Hepatocyte (in vitro differentiated cells): Measurements from ENCODE around the gene SCFD2. TPM values are rescaled to one million over a fixed set of nuclear protein-coding genes. Genes with fewer than 3 reads are reported as not detected.
"Not testable (repeated sequence)": the region's sequence is repeated elsewhere in the genome, so short reads cannot be mapped to it uniquely, and the experiment has no call there.

Experiments used
- DNase-seq: peaks from one replicate; pipeline ENCODE4 v3.0.0-alpha.2; 2016; ENCODE audit warnings: low spot score
- H2AFZ ChIP-seq: fragments of 200-600 bp; sonication (generic); 2 replicates; pipeline ENCODE4 v1.6.0; 2016; ENCODE audit warnings: antibody characterized with exemption, mild to moderate bottlenecking
- H3K27ac ChIP-seq: fragments of 200-600 bp; sonication (generic); 2 replicates; pipeline ENCODE4 v1.5.1; 2016; ENCODE audit warnings: mild to moderate bottlenecking
- H3K27me3 ChIP-seq: fragments of 200-600 bp; sonication (generic); 2 replicates; pipeline ENCODE4 v1.6.1; 2016
- H3K36me3 ChIP-seq: fragments of 200-600 bp; sonication (generic); replicated peaks from 2 replicates; pipeline ENCODE4 v1.5.1; 2016; ENCODE audit warnings: low read depth; ENCODE audit not compliant: insufficient read depth
- H3K4me1 ChIP-seq: fragments of 200-600 bp; sonication (generic); 2 replicates; pipeline ENCODE4 v1.5.1; 2016; ENCODE audit warnings: mild to moderate bottlenecking, moderate library complexity; ENCODE audit not compliant: insufficient read depth
- H3K4me2 ChIP-seq: fragments of 200-600 bp; sonication (generic); 2 replicates; pipeline ENCODE4 v1.6.0; 2016
- H3K4me3 ChIP-seq: fragments of 200-600 bp; sonication (generic); 2 replicates; pipeline ENCODE4 v1.5.1; 2016; ENCODE audit warnings: mild to moderate bottlenecking
- H3K79me2 ChIP-seq: fragments of 200-600 bp; sonication (generic); 2 replicates; pipeline ENCODE4 v1.6.0; 2017; ENCODE audit warnings: mild to moderate bottlenecking
- H3K9me2 ChIP-seq: fragments of 200-600 bp; sonication (generic); replicated peaks from 2 replicates; pipeline ENCODE4 v1.6.0; 2017; ENCODE audit warnings: mild to moderate bottlenecking; ENCODE audit not compliant: insufficient read depth
- H3K9me3 ChIP-seq: fragments of 200-600 bp; sonication (generic); 2 replicates; pipeline ENCODE4 v1.5.1; 2016; ENCODE audit warnings: low read depth, mild to moderate bottlenecking
- H4K20me1 ChIP-seq: fragments of 200-600 bp; sonication (generic); 2 replicates; pipeline ENCODE4 v1.6.0; 2016; ENCODE audit warnings: mild to moderate bottlenecking; ENCODE audit not compliant: insufficient read depth, poor library complexity, severe bottlenecking
- EZH2 ChIP-seq: fragments of 200-600 bp; sonication (generic); IDR thresholded peaks from 2 replicates; pipeline ENCODE4 v1.6.1; 2016; ENCODE audit warnings: antibody characterized with exemption, mild to moderate bottlenecking, borderline replicate concordance
- EZH2phosphoT487 ChIP-seq: fragments of 200-600 bp; sonication (generic); IDR thresholded peaks from one replicate; pipeline ENCODE4 v1.6.1; 2018; ENCODE audit warnings: antibody characterized with exemption, mild to moderate bottlenecking, low read depth, moderate library complexity; ENCODE audit not compliant: unreplicated experiment, severe bottlenecking
- WGBS: methylation state at CpG from one replicate; pipeline ENCODE4 v1.1.6; 2016; ENCODE audit warnings: low lambda C conversion rate; ENCODE audit errors: missing lambda C conversion rate; 5-methylcytosine and 5-hydroxymethylcytosine counted together
- polyA plus RNA-seq: library from polyadenylated mRNA; unstranded; fragments of >200 nt; fragmentation: Nextera tagmentation; extraction: Ambion mirVana; gene quantifications from 2 replicates; pipeline ENCODE4 v1.2.1, GENCODE V29; 2016
- total RNA-seq: library from RNA; depleted of rRNA; stranded (reverse); fragments of >200 nt; gene quantifications from 2 replicates; pipeline ENCODE4 v1.2.3, GENCODE V29; 2014
- TF ChIP-seq, protein P1 (sequence below): fragments of 200-600 bp; sonication (generic); IDR thresholded peaks from 2 replicates; pipeline ENCODE4 v1.5.1; 2016; ENCODE audit warnings: antibody characterized with exemption, mild to moderate bottlenecking; ENCODE audit not compliant: poor library complexity

Gene SCFD2
- total and polyA plus RNA-seq, 2 experiments from 2014 or later: 8.4 to 15.7 TPM

DNA sequence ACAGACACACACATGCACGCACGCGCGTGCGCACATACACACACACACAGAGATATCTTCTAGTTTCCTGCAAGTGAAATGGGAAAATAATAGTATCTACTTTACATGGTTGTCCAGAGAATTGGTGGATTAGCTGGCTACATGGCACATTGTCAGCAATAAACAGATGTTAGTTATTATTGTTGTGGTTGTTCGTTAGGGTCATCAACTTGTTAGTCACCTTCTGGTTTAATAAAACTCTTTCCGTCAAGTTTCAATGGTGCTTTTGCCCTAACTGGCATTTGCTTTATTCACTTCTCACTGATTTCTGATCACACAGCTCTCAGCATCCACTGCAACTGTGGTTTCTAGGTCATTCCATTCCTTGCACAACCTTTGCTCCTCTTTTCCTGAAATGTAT lies 529.2 kb downstream of the SCFD2 start:
- no peak for DNase-seq
- 92% methylated on average over 7 of the region's 7 CpGs for WGBS
- Histone ChIP-seq H3K27me3 (no peaks in the 10 kb centered on the region), H3K4me2 (no peak overlapping the region), H3K4me3 (no peak overlapping the region), H3K27ac (no peak overlapping the region), H3K9me2 (no peaks in the 10 kb centered on the region), H3K9me3 (no peaks in the 10 kb centered on the region), H2AFZ (no peak overlapping the region), H3K79me2 (no peaks in the 10 kb centered on the region), H3K4me1 (peaks cover 8% of the 10 kb centered on the region), H4K20me1 (no peaks in the 10 kb centered on the region), H3K36me3 (no peaks in the 10 kb centered on the region)
- no peak for TF ChIP-seq EZH2
- no peak for TF ChIP-seq EZH2phosphoT487
- TF ChIP-seq, protein P1, sequence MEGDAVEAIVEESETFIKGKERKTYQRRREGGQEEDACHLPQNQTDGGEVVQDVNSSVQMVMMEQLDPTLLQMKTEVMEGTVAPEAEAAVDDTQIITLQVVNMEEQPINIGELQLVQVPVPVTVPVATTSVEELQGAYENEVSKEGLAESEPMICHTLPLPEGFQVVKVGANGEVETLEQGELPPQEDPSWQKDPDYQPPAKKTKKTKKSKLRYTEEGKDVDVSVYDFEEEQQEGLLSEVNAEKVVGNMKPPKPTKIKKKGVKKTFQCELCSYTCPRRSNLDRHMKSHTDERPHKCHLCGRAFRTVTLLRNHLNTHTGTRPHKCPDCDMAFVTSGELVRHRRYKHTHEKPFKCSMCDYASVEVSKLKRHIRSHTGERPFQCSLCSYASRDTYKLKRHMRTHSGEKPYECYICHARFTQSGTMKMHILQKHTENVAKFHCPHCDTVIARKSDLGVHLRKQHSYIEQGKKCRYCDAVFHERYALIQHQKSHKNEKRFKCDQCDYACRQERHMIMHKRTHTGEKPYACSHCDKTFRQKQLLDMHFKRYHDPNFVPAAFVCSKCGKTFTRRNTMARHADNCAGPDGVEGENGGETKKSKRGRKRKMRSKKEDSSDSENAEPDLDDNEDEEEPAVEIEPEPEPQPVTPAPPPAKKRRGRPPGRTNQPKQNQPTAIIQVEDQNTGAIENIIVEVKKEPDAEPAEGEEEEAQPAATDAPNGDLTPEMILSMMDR: no peak

DNA sequence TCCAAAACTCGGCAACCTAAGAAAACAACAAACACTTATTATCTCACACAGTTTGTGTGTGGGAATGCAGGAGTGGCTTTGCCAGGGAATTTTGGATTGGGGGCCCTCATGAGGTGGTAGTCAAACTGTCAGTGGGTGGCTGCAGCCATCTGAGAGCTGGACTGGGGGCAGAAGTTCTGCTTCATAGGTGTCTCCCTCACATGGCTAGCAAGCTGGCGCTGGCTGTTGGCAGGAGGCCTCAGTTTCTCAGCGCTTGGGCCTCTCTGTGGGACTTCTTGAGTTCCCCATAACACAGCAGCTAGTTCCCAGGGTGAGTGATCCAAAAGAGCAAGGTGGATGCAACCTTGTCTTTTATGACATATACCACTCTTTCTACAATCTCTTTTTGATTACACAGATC lies 529.7 kb downstream of the SCFD2 start:
- Histone ChIP-seq H4K20me1 (no peaks in the 10 kb centered on the region), H3K9me2 (no peaks in the 10 kb centered on the region), H3K4me1 (peaks cover 7% of the 10 kb centered on the region), H3K27ac (no peak overlapping the region), H3K79me2 (no peaks in the 10 kb centered on the region), H3K4me3 (no peak overlapping the region), H3K9me3 (no peaks in the 10 kb centered on the region), H3K27me3 (no peaks in the 10 kb centered on the region), H3K4me2 (no peak overlapping the region), H2AFZ (no peak overlapping the region), H3K36me3 (no peaks in the 10 kb centered on the region)
- no peak for DNase-seq
- TF ChIP-seq EZH2phosphoT487: no peak
- TF ChIP-seq, protein P1: no peak
- no peak for TF ChIP-seq EZH2
- WGBS: 95% methylated on average over 3 of the region's 3 CpGs

DNA sequence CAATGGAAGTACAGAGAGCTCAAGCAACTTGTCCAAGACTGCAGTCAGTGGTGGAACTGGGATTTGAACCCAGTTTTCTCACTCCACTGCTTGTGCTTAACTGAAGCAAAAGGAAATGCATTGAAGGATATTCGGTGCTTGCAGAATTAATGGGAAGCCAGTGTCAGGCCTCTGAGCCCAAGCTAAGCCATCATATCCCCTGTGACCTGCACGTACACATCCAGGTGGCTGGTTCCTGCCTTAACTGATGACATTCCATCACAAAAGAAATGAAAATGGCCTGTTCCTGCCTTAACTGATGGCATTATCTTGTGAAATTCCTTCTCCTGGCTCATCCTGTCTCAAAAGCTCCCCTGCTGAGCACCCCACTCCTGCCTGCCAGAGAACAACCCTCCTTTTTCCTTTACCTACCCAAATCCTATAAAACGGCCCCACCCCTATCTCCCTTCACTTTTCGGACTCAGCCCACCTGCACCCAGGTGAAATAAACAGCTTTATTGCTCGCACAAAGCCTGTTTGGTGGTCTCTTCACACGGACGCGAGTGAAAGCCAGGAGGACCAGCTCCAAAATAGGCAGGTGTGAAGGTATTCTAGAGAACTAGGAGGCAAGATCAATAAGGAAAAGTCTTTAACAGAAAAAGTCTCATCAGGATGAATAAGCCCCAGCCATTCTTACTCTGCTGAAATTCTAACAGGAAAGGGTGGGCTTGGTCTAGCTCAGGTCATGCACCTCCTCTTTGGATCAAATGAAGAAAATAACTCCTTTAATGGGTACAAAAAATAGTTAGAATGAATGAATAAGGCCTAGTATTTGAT lies 531.0 kb downstream of the SCFD2 start:
- H3K27me3 ChIP-seq, H3K9me3 ChIP-seq, H3K4me2 ChIP-seq, DNase-seq, H3K27ac ChIP-seq, H4K20me1 ChIP-seq, H3K4me3 ChIP-seq, H3K79me2 ChIP-seq, H3K4me1 ChIP-seq, H3K9me2 ChIP-seq, H2AFZ ChIP-seq, H3K36me3 ChIP-seq: not testable (repeated sequence)
- WGBS: 82% methylated on average over 8 of the region's 8 CpGs

DNA sequence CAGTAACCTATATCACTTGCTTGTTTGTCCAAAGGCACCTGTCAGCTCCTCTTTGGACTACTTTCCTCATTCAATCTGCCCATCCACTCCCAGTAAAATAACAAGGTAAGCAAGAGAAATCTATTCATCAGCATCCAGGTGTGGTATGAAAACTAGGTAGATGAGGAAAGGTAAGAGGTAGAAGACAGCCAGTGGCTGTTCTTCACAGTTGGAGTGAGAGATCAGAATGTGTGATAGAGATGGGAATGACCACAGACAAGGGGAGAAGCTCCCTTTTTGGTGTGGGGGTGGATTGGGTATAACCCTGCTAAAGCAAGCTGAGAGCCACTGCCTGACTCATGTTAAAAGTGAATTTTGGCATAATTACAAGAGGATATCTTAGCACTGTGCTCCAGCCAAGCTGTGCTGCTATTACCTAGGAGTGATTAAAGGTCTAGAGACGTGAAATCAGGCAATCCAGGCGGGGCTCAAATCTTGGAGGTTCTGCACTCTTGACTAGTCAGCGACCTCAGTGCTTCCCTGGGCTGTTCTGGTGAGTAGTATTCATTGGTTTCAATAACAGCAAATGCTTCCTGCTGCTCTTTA lies 531.8 kb downstream of the SCFD2 start:
- H3K4me1 ChIP-seq: peaks cover 7% of the 10 kb centered on the region
- H3K79me2 ChIP-seq: no peaks in the 10 kb centered on the region
- no peaks in the 10 kb centered on the region for H3K27me3 ChIP-seq
- H2AFZ ChIP-seq: no peak overlapping the region
- 82% methylated on average over 3 of the region's 3 CpGs for WGBS
- no peaks in the 10 kb centered on the region for H3K9me3 ChIP-seq
- no peaks in the 10 kb centered on the region for H4K20me1 ChIP-seq
- H3K4me2 ChIP-seq: no peak overlapping the region
- H3K9me2 ChIP-seq: no peaks in the 10 kb centered on the region
- no peaks in the 10 kb centered on the region for H3K36me3 ChIP-seq
- H3K4me3 ChIP-seq: no peak overlapping the region
- TF ChIP-seq, protein P1: no peak
- TF ChIP-seq EZH2phosphoT487 (no peak), EZH2 (no peak)
- no peak overlapping the region for H3K27ac ChIP-seq
- DNase-seq: no peak
